Stimulated activated naive CD8-positive, alpha-beta T cell treated with anti-CD3 and anti-CD28 coated beads, Interleukin-15, Interleukin-2, amounts not matched to agents 100 U/mL and 50 U/mL, for 24 hours (primary cell): ENCODE measurements around the gene ZNF674.
"Not testable (repeated sequence)": the region's sequence is repeated elsewhere in the genome, so short reads cannot be mapped to it uniquely, and the experiment has no call there.

Source experiments
- ATAC-seq: fragments of 150-1000 bp; cut with Tn5 transposase; one replicate; pipeline ENCODE4 v1.10.0; 2021
- DNase-seq: peaks from one replicate; pipeline ENCODE4 v3.0.0; 2021

Gene ZNF674

GRCh38 chrX:46569621-46570020 is 24.4 kb upstream of the ZNF674 start:
- ATAC-seq = no peak
- DNase-seq = no peak

- ATAC-seq = no peak
Observed at GRCh38 chrX:46567388-46567787, 22.2 kb upstream of the ZNF674 start.

GRCh38 chrX:46561824-46562657 is 16.8 kb upstream of the ZNF674 start:
- ATAC-seq (peak; percentile 85), DNase-seq (no peak)

More at GRCh38 chrX:46567388-46567787, 22.2 kb upstream of the ZNF674 start:
- no peak for DNase-seq

GRCh38 chrX:46559062-46559461 is 13.8 kb upstream of the ZNF674 start:
- no peak for ATAC-seq

GRCh38 chrX:46554942-46555341 is 9.7 kb upstream of the ZNF674 start:
- ATAC-seq (no peak), DNase-seq (no peak)

More at GRCh38 chrX:46559062-46559461, 13.8 kb upstream of the ZNF674 start:
- no peak for DNase-seq

GRCh38 chrX:46553935-46554334 is 8.7 kb upstream of the ZNF674 start:
- ATAC-seq (no peak), DNase-seq (no peak)

GRCh38 chrX:46551494-46552128 is 6.4 kb upstream of the ZNF674 start:
- ATAC-seq = no peak

GRCh38 chrX:46549914-46550313 is 4.7 kb upstream of the ZNF674 start:
- ATAC-seq = no peak
- DNase-seq = no peak

More at GRCh38 chrX:46551494-46552128, 6.4 kb upstream of the ZNF674 start:
- DNase-seq = no peak

- DNase-seq = no peak
- ATAC-seq = no peak
Observed at GRCh38 chrX:46547857-46548256, 2.6 kb upstream of the ZNF674 start.

- not testable (repeated sequence) for DNase-seq, ATAC-seq
Observed at GRCh38 chrX:46544527-46544926, 694 bp downstream of the ZNF674 start.

GRCh38 chrX:46543441-46543840 is 1.8 kb downstream of the ZNF674 start:
- no peak for ATAC-seq

GRCh38 chrX:46531442-46531841 is 13.8 kb downstream of the ZNF674 start:
- ATAC-seq (no peak), DNase-seq (no peak)

More at GRCh38 chrX:46543441-46543840, 1.8 kb downstream of the ZNF674 start:
- no peak for DNase-seq

GRCh38 chrX:46530404-46530908 is 14.8 kb downstream of the ZNF674 start:
- not testable (repeated sequence) for ATAC-seq, DNase-seq

GRCh38 chrX:46529740-46530403 is 15.3 kb downstream of the ZNF674 start:
- not testable (repeated sequence) for ATAC-seq, DNase-seq

- not testable (repeated sequence) for ATAC-seq, DNase-seq
Observed at GRCh38 chrX:46528640-46529039, 16.6 kb downstream of the ZNF674 start.

GRCh38 chrX:46506076-46506475 is 39.1 kb downstream of the ZNF674 start:
- no peak for ATAC-seq
- no peak for DNase-seq

- DNase-seq = no peak
- no peak for ATAC-seq
Observed at GRCh38 chrX:46502848-46503247, 42.4 kb downstream of the ZNF674 start.

GRCh38 chrX:46500054-46500453 is 45.2 kb downstream of the ZNF674 start:
- no peak for ATAC-seq
- no peak for DNase-seq

GRCh38 chrX:46488712-46489111 is 56.5 kb downstream of the ZNF674 start:
- DNase-seq = no peak
- no peak for ATAC-seq

GRCh38 chrX:46485897-46486296 is 59.3 kb downstream of the ZNF674 start:
- ATAC-seq = no peak

GRCh38 chrX:46478634-46479033 is 66.6 kb downstream of the ZNF674 start:
- not testable (repeated sequence) for ATAC-seq, DNase-seq

More at GRCh38 chrX:46485897-46486296, 59.3 kb downstream of the ZNF674 start:
- no peak for DNase-seq

- no peak for DNase-seq
- no peak for ATAC-seq
Observed at GRCh38 chrX:46477435-46477834, 67.8 kb downstream of the ZNF674 start.
